HuH-7.5 (cell line): ENCODE data around the gene FYB1.
A peak's percentile ranks its signal among the peaks of the same experiment; 100 is the strongest.

Experiments
- DNase-seq: peaks from one replicate; pipeline ENCODE4 v3.0.0; 2011; ENCODE audit warnings: low spot score

Gene FYB1

GRCh38 chr5:39119404-39120051 lies 99.8 kb downstream of the FYB1 start:
- no peak for DNase-seq

- DNase-seq, result no peak
Measured at GRCh38 chr5:39118638-39119037, 100.7 kb downstream of the FYB1 start.

- DNase-seq, result no peak
Measured at GRCh38 chr5:39117401-39117800, 102.0 kb downstream of the FYB1 start.

GRCh38 chr5:39116344-39117170 lies 102.8 kb downstream of the FYB1 start:
- DNase-seq, result no peak

GRCh38 chr5:39115644-39116343 lies 103.6 kb downstream of the FYB1 start:
- DNase-seq, result no peak

GRCh38 chr5:39114155-39114554 lies 105.2 kb downstream of the FYB1 start:
- no peak for DNase-seq

- DNase-seq, result no peak
Measured at GRCh38 chr5:39113354-39113953, 105.9 kb downstream of the FYB1 start.

GRCh38 chr5:39109606-39110005 lies 109.8 kb downstream of the FYB1 start:
- DNase-seq, result no peak

GRCh38 chr5:39108987-39109386 lies 110.4 kb downstream of the FYB1 start:
- DNase-seq, result no peak

- no peak for DNase-seq
Measured at GRCh38 chr5:39107350-39107749, 112.0 kb downstream of the FYB1 start.

GRCh38 chr5:39106322-39106721 lies 113.0 kb downstream of the FYB1 start:
- DNase-seq, result no peak

GRCh38 chr5:39104221-39104620 lies 115.1 kb downstream of the FYB1 start:
- DNase-seq, result no peak

GRCh38 chr5:39102684-39103155 lies 116.6 kb downstream of the FYB1 start:
- DNase-seq, result peak; percentile 39

GRCh38 chr5:39100851-39101396 lies 118.4 kb downstream of the FYB1 start:
- DNase-seq, result peak; percentile 11

- no peak for DNase-seq
Measured at GRCh38 chr5:39100301-39100850, 119.0 kb downstream of the FYB1 start.

GRCh38 chr5:39099831-39100230 lies 119.5 kb downstream of the FYB1 start:
- no peak for DNase-seq

- DNase-seq, result no peak
Measured at GRCh38 chr5:39093352-39093751, 126.0 kb downstream of the FYB1 start.

GRCh38 chr5:39092581-39093351 lies 126.6 kb downstream of the FYB1 start:
- DNase-seq, result no peak

- DNase-seq, result no peak
Measured at GRCh38 chr5:39091940-39092580, 127.3 kb downstream of the FYB1 start.

GRCh38 chr5:39083968-39084367 lies 135.4 kb downstream of the FYB1 start:
- no peak for DNase-seq

- DNase-seq, result no peak
Measured at GRCh38 chr5:39082995-39083394, 136.4 kb downstream of the FYB1 start.
